Measurements from ENCODE around the gene KRTAP5-8.
"Not testable (repeated sequence)": the region's sequence is repeated elsewhere in the genome, so short reads cannot be mapped to it uniquely, and the experiment has no call there.

Gene KRTAP5-8

GRCh38 chr11:71563406-71563805 is 25.6 kb downstream of the KRTAP5-8 start:
- peak; percentile 54 for TF ChIP-seq CTCF (IDR thresholded peaks at IDR 0.05; ENCODE audit: extremely low read depth, missing control alignments)
- DNase-seq (ENCODE audit: low spot score): peak; percentile 80

- DNase-seq (ENCODE audit: low spot score): no peak
- TF ChIP-seq CTCF (IDR thresholded peaks at IDR 0.05; ENCODE audit: extremely low read depth, missing control alignments): no peak
These were observed 26.6 kb downstream of the KRTAP5-8 start for GRCh38 chr11:71564430-71564829.

GRCh38 chr11:71565263-71565662 is 27.4 kb downstream of the KRTAP5-8 start, which contains the start of gene KRTAP5-10:
KRTAP5-10 (plus strand) TSS chr11:71565563; CDS start chr11:71565588, 25 bp downstream.
- no peak for TF ChIP-seq CTCF (IDR thresholded peaks at IDR 0.05; ENCODE audit: extremely low read depth, missing control alignments)
- no peak for DNase-seq (ENCODE audit: low spot score)

- no peak for TF ChIP-seq CTCF (IDR thresholded peaks at IDR 0.05; ENCODE audit: extremely low read depth, missing control alignments)
- DNase-seq (ENCODE audit: low spot score): no peak
These were observed 28.3 kb downstream of the KRTAP5-8 start for GRCh38 chr11:71566081-71566620.

- DNase-seq (ENCODE audit: low spot score): not testable (repeated sequence)
These were observed 29.1 kb downstream of the KRTAP5-8 start for GRCh38 chr11:71566626-71567599.

GRCh38 chr11:71567633-71568032 is 29.8 kb downstream of the KRTAP5-8 start:
- DNase-seq (ENCODE audit: low spot score): not testable (repeated sequence)

GRCh38 chr11:71568704-71569349 is 31.0 kb downstream of the KRTAP5-8 start:
- no peak for TF ChIP-seq CTCF (IDR thresholded peaks at IDR 0.05; ENCODE audit: extremely low read depth, missing control alignments)
- no peak for DNase-seq (ENCODE audit: low spot score)

- DNase-seq (ENCODE audit: low spot score): not testable (repeated sequence)
These were observed 33.5 kb downstream of the KRTAP5-8 start for GRCh38 chr11:71571101-71571850.
